SHP77 treated with DMSO at 0.1 percent for 48 hours (cell line): ENCODE data around the gene INTS6.
"Not testable (repeated sequence)": the region's sequence is repeated elsewhere in the genome, so short reads cannot be mapped to it uniquely, and the experiment has no call there.

Source experiments
- DNase-seq: peaks from one replicate; lab custom pipeline; 2025; lab: John Stamatoyannopoulos, UW

INTS6 gene

DNA sequence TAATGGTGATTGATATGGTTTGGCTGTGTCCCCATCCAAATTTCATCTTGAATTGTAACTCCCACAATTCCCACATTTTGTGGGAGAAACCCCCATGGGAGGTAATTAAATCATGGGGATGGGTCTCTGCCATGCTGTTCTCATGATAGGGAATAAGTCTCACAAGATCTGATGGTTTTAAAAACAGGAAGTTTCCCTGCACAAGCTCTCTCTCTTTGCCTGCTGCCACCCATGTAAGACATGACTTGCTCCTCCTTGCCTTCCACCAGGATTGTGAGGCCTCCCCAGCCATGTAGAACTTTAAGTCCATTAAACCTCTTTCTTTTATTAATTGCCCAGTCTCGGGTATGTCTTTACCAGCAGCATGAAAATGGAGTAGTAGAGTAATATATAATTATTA is 37.5 kb downstream of the INTS6 start:
- DNase-seq = not testable (repeated sequence)

DNA sequence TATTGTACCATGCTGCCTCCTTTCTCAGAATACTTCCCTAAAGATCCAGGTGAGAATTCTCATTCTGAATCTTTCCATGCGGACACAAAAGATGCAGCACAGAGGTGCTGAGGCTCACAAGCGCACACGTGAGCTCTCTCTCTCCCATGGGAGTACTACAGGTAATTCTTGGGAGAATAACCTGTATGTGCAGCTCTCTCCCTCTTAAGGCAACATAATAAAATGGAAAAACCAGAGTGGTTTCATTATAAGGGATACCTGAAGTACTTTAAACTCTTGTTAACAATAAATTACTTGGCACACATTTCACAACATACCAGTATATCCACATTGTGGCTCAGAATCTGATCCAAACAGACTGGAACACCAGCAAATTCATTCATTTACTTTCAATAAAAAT is 40.4 kb downstream of the INTS6 start:
- DNase-seq = no peak

DNA sequence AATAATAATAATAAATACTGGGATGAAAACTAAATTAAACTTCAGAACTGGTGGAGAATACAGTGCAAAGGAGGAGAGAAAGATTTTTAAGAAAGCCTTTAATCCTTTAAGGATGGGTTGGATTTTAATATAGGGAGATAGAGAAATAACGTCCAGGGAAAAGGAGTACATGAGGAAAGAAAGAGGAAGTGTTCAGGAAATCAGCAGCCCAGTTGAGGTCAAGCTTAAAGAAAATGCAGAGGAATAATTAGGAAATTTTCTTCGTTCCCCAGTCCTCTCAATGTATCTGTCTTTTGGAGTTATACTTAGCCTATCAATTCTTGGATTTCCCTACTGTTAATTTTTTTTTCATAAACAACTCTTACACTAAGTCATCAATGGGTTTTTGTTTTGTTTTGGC is 47.7 kb downstream of the INTS6 start:
- no peak for DNase-seq

DNA sequence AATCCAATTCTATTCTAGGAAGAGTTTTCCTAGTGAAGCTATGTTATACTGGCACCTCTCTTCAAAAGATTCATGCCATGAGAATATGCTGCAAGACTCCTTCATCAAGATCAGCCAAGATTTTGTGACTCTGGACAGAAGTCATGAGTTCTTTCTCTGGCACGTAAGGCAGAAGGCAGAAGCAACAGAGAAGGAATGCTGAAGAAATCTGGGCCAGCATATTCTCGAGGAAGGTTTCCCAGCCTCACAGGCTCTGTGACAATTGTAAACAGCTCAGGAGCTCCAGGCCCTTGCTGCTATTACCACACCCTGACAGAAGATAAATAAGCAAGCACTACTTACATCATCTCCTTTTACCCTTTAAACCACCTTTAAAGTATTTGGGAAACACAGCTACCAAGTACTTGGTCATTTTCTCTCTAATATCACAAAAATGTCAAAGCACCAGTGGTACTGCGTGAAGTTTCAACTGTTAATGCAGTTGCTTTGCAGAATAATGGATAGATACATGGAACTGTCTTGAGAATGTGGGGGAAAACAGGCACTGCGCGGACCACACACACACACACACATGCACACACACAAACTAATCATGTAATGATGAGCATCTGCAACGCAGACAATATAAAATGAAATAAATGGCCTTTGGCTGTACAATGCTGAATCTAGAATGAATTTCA is 55.4 kb downstream of the INTS6 start:
- no peak for DNase-seq

DNA sequence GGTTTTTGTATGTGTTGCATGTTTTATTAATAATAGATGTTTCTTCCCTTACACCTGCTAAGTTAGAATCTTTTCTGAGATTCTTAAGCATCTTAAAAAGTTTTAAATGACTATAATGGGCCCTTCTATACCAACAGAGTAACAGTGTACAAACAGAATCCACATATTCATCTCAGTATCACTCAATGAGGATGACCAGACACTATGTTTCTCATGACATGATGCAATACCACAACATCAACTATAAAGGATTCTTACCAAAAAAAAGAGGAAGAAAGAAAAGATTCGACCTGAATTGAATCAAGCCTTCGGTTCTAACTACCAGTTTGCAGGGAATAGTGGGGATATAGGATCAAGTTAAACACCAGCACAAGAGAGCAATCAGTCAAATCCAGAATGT is 56.5 kb downstream of the INTS6 start:
- no peak for DNase-seq

DNA sequence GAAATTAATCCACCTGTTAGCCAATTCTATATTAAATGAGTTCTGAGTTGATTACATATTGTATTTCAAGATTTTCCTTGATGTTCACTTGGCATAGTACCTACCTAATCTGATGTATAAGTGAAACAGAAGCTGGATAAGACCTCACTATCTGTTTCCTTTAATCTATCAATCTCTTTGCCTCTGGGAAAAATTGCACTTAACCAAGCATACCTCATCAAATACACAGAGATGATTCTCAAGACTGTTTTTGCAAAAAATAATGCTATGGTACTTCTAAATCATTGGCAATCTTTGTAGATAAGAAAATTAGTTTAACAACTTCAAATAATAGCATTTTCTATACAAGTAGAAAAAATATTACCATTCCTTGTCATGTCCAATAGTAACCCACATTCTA is 58.1 kb downstream of the INTS6 start:
- DNase-seq = no peak

DNA sequence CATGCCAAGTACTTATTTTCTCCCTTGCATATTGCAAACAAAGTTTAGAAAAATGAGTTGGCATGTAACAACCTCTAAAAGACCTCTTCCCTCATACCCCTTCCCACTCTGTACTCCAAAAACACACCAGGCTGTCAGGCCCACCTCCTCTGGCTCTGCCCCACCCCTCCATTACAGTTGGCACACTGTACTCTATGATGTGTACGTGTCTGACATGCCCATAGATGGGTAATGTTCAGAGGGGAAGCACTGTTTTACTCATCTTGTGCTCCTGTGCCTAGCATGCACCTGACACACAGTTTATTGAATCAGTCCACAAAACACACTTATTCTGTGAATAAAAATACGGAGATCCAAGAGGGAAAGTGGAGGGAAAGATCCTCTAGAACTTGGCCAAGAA is 67.7 kb downstream of the INTS6 start:
- no peak for DNase-seq

DNA sequence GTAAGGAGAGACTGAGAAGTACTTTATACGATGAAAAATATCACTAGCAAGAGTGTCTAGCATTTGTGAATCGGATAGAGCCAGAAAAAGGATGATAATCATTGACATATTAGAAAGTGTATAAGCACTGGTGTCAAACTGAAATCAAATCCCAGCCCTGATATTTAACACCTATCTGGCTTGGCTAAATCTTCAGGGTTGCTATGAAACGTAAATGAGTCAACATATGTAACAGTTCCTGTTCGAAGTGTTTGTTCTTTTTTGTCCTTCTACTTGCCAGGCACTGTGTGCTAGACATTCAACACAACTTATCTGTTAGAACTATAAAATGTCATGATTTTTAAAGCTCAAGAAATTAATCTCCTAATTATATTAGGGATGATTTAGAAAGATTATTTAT is 72.6 kb downstream of the INTS6 start:
- DNase-seq = no peak

DNA sequence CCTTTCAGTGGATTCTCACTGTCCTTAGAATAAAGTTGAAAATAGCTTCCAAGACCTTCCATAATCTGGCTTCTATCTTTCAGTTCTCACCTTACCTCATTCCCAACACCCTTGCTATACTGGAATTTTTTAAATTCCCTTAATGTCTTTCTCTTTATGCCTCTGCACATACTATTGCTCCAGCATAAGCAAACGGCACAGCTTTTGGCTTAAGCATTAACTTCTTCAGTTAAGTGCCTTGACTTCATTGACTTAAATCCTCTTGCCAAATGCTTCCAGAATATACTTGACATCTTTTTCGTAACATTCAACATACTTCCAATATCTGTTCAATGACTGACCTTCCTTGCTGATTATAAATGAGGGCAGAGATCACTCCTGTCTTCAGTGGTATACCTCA is 79.4 kb downstream of the INTS6 start:
- DNase-seq = no peak

DNA sequence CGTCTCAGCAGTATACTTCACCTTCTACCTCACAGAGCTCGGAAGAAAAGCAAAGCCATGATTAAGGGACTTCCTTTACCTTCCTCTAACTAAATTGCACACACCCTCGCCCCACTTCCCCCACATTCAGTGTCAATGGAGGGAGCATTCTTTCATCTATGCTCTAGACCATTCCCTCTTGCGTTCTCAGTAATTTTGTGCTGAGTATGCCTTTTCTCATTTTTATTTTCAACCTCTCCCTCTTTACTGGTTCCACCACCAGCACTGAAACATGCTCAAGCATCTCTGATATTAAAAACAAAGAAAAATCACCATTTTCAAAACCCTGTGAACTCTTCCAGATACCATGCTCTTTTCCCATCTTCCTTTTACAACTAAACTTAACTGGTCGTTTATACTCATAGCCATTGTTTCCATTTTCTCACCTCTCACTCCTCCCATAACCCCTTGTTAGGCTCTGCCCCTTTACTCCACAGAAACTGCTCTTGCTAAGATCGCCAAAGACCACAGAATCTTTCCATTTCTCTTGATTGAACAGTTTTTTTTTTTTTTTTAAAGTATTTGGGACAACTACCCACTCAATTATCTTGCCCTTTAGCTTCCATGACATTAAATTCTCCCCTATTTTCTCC is 81.0 kb downstream of the INTS6 start:
- no peak for DNase-seq

DNA sequence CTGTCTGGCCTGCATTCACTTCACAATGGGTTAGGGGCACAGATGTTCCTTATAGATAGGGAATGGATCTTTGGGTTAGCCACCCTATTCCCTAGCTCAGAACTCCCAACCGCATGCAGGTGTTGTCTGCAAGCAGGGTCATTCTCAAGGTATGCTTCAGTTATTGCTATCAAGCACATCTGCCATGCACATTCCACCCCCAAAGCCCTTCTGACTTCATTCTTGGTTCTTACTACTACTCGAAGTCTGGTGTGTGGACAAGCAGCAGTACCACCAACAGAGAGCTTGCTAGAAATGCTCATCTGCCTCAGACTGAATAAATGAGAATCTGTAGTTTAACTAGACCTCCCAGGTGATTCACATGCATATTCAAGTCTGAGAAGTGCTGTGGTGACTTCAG is 82.0 kb downstream of the INTS6 start:
- no peak for DNase-seq

DNA sequence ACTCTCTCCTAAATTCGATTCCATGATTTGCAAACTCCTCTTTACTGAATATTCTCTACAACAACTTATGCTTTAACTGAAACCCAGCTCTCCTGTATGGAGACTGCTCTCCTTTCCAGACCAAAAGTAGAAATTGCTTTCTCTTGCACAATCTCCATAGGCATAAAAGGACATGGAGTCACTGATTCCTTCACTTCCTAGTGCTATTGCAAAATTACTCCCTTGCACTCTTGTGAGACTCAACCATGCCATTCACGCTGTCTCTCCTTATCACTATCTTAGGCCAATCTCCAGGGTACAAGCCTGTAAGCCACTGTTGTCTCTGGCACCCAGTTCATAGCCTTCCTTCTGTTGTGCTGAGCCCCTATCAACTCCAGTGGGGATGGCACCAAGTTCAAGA is 82.7 kb downstream of the INTS6 start:
- DNase-seq = no peak

DNA sequence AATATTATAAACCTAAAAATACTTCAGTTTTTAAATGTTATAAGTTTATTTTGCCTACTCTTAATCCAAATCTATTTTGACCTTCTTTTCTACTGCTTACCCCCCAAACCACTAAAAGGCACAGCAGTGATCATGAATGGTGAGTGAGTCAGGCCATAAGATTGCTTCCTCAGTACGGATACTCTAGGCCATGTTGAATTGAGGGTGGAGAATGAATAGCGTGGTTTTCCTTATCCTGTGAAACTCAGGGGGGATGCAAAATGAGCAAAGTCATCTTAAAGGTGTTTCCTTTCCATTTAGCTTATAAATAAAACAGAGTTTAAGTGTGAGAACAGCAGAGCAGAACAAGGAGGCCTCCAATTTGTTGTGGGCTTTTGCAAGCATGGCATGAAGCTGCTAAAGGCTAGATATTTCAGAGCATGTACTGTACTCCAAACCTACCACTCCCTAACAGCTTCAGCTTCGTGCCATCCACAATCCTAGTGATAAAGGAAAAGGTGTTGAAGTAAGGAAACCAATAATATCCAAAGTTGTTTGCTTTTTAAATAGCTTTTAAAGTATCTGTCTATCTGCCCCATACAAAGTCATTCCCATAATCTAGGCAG is 88.3 kb downstream of the INTS6 start:
- no peak for DNase-seq

DNA sequence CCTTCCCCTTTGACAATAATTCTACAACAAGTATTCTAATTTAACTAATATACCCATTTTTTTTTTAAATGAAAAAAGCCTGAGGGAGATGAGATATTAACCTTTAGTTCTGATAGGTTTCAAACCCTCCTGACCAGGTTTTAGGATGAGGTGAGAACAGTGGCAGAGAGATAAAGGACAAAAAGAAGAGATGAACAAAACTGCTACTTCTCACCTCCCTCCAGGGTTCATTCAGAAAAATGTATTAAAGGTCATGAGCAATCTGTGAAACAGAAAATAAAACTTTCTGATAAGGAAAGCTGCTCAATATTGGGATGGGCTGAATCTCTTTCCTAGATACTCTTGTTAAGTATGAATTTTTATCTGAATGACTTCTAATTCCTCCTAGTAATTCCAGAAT is 89.2 kb downstream of the INTS6 start:
- no peak for DNase-seq

DNA sequence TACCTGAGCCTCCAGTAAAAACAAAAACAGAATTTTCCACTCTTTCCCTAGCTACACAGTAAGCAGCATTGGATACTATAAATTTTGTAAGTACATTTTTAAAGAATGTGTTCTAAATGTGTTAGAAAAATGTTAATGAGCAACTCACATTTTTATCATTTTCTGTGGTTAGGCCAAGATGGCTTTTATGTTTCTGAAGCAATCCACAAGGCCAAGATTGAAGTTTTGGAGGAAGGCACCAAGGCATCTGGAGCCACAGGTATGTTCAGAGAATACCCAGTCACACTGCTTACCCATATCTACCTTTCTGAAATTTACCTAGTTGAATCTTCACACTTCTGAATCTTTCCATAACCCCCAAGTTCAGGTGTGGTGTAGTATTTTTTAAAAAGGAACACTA is 91.7 kb downstream of the INTS6 start:
- no peak for DNase-seq

DNA sequence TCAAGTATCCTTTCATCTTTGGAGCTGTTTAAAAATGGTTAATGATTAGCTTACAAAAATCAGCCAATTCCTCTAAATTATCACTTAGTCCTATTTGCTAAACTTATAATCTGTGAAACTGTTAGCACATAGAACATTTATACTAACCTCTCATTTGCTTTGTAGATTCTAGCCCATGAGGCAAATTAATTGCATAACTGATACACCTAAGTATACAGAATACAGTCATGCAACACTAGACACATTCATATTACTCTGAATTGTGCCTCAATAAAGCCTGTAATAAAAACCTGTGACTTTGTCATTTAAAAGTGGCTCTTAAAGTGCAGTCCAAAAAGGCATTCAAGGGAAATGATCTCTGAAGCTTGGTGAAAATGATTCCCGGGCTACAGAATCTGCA is 92.3 kb downstream of the INTS6 start:
- DNase-seq = no peak

DNA sequence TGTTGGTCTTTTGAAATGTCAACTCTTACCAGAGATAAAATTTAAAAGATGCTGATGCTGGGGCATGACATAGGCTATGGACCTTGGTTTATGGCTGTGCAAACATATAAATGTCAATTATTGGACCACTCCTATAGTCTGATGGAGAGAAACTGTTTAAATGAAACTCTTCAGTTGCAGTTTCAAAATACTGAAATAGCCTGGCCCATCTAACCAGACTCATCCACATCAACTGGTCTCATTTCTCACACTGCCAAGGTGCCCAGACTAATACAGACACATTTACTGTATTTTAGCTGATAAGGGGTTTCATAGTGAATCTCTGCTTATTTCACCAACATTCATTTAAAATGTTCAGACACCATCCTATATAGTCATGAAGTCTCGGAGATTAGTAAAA is 93.5 kb downstream of the INTS6 start:
- DNase-seq = no peak

DNA sequence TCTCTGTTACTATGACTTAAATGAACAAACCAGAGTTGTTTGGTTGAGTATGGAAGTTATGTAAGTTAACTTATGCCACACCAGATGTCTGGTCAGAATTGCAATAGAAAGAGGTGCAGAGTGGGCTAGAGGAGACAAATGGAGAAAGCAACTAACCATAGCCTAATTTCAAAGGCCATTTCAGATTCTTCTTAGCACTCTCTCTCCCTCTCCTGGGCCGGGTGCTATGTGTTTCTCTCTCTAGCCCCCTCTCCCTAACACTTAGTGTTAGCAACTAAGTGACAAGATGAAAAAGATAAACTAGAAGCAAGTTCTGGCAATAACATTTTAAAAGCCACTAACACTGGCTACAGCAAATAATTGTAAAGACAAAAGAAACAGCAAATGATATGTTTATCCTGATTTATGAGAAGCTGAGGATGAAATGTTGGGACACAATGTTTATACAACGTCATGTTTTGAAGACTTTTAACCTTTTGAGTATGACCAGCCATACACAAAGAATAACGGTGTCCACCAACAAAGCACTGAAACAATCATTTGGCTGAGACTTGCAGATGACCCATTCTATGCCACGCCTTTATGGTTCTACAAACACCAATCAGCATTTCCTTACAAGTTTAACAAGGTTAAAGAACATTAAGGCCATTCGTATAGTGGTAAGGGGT is 94.8 kb downstream of the INTS6 start:
- no peak for DNase-seq

DNA sequence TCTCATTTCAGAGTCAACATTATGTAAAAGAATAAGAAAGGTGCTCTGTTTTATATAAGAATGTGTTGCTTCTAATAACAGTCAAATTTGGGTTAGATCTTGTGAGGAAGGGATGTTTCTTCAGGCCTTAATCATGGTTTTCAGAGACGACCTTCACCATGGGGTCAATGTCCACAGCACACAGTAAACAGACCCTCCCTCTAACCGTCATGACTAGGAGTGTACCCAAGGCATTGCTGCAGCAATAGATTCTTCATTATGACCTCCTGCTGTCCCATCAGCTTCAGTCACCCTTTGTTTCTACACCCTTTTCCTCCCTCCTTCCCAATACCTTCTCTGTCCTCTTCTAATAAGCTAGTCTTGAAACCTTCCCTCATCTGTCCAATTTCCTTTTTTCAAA is 97.6 kb downstream of the INTS6 start:
- DNase-seq = no peak

DNA sequence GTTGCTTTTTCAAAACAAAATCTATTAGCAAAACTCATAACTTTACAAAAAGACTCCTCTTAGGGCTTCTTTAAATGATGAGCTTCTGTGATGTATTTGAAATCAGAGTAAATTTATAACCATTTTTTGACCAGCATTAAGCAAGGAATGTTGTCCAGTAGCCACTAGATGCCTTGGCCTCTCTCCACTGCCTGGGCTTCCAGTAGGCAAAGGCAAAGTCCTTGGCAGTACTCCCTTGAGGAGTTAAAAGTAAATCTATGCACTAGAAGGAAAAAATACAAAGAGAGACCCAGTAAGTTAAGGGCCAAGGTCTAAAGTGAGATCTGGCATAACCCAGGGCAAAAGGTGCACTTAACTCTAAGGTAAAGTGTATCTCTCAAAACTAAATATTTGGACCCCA is 103.8 kb downstream of the INTS6 start:
- DNase-seq = no peak

DNA sequence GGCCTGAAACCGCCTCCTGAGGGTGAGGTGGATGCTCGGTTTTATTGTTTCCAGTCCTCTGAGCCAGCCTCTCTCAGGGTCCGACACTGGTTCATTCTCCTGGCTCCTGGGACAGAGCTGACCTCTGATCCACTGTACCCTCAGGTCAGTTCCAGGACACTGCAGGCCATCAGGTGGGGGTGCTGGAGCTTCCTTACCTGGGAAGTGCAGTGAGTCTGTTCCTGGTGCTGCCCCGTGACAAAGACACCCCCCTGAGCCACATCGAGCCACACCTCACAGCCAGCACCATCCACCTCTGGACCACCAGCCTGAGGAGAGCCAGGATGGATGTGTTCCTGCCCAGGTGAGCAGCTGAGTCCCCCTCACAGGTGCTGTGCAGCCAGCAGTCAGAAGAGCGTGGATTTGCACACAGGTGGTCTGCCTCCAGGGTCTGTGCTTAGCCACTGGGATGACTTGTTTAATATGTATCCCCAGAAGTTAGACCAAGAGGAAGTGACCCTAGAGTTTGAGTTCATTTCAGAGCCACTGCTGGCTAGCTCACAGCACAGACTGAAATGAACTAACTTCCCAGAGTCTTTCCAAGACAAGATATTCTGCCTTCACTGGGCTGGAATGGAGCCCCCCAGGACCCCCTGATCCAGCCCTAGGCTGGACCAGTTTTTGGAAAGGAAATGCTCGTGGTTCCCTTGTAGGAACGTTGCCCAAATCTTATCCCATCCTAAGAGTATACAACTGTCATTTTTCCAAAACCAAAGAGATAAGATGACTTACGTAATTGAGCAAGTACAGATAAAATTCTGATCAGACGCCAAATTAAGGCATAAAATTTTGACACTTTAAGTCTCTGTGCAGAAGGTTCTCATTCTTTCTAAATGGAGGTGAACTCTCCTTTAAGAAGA is 104.5 kb downstream of the INTS6 start:
- DNase-seq = no peak

DNA sequence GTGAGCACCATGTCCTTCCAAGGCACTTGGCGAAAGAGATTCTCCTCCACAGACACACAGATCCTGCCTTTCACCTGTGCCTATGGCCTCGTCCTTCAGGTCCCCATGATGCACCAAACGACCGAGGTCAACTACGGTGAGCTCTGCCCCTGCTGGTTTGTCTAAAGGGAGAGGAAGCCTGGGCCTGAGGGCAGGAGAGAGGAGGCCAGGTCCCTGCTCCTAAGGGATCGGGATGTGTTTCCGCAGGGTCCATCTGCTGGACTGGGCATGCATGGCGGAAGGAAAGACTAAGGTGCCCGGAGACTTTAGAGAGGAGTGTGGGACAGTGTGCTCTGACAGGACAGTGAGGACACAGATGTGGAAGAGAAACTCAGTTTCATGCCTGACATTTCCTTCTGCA is 105.7 kb downstream of the INTS6 start:
- DNase-seq = no peak
